Trophoblast cell (in vitro differentiated cells and primary cell): ENCODE data around the gene TOR1B.
"Not testable (repeated sequence)": the region's sequence is repeated elsewhere in the genome, so short reads cannot be mapped to it uniquely, and the experiment has no call there.

ENCODE experiments used
- DNase-seq, 2 donors: peaks; one replicate each; pipeline ENCODE4 v3.0.0-alpha.2; 2016
- H2AFZ ChIP-seq: 2 replicates; pipeline ENCODE4 v1.6.1; 2013; ENCODE audit warnings: low read length, moderate library complexity, mild to moderate bottlenecking; ENCODE audit not compliant: insufficient read depth, poor library complexity
- H2AK5ac ChIP-seq: 2 replicates; pipeline ENCODE4 v1.6.1; 2013; ENCODE audit warnings: mild to moderate bottlenecking, low read length
- H2BK120ac ChIP-seq: 2 replicates; pipeline ENCODE4 v1.6.1; 2013; ENCODE audit warnings: low read length, mild to moderate bottlenecking, moderate library complexity; ENCODE audit not compliant: insufficient read depth, poor library complexity
- H2BK12ac ChIP-seq: 2 replicates; pipeline ENCODE4 v1.6.1; 2013; ENCODE audit warnings: mild to moderate bottlenecking, low read length, moderate library complexity
- H2BK5ac ChIP-seq: 2 replicates; pipeline ENCODE4 v1.6.1; 2013; ENCODE audit warnings: low read length, low read depth, moderate library complexity, mild to moderate bottlenecking; ENCODE audit not compliant: poor library complexity
- H3K14ac ChIP-seq: 2 replicates; pipeline ENCODE4 v1.6.1; 2013; ENCODE audit warnings: mild to moderate bottlenecking, low read length
- H3K18ac ChIP-seq: 2 replicates; pipeline ENCODE4 v1.6.1; 2013; ENCODE audit warnings: mild to moderate bottlenecking, low read length
- H3K23ac ChIP-seq: 2 replicates; pipeline ENCODE4 v1.6.1; 2013; ENCODE audit warnings: low read length
- H3K27ac ChIP-seq: 2 replicates; pipeline ENCODE4 v1.5.1; 2013; ENCODE audit warnings: low read depth, mild to moderate bottlenecking, inconsistent platforms, low read length, moderate library complexity
- H3K27me3 ChIP-seq: 2 replicates; pipeline ENCODE4 v1.6.1; 2013; ENCODE audit warnings: inconsistent platforms, mild to moderate bottlenecking, low read length, moderate library complexity; ENCODE audit not compliant: insufficient read depth
- H3K36me3 ChIP-seq, 2 experiments: 1 replicate in 1 of 2; 2 replicates in 1 of 2; pipeline ENCODE4 v1.6.1; 2013; ENCODE audit warnings: low read length in 2 of 2, mild to moderate bottlenecking in 2 of 2, moderate library complexity in 1 of 2; ENCODE audit not compliant: insufficient read depth in 2 of 2, control insufficient read depth in 1 of 2
- H3K4ac ChIP-seq: 2 replicates; pipeline ENCODE4 v1.6.1; 2013; ENCODE audit warnings: low read depth, mild to moderate bottlenecking, low read length, moderate library complexity
- H3K4me1 ChIP-seq, 2 experiments: 1 replicate in 1 of 2; 2 replicates in 1 of 2; pipeline ENCODE4 v1.6.1; 2013; ENCODE audit warnings: low read length in 2 of 2, mild to moderate bottlenecking in 2 of 2, moderate library complexity in 1 of 2; ENCODE audit not compliant: insufficient read depth in 2 of 2, control insufficient read depth in 1 of 2
- H3K4me2 ChIP-seq: 2 replicates; pipeline ENCODE4 v1.6.1; 2013; ENCODE audit warnings: inconsistent platforms, mild to moderate bottlenecking, low read length, moderate library complexity
- H3K4me3 ChIP-seq: 2 replicates; pipeline ENCODE4 v1.5.1; 2013; ENCODE audit warnings: mild to moderate bottlenecking, low read depth, low read length, inconsistent platforms
- H3K79me1 ChIP-seq: one replicate; pipeline ENCODE4 v1.6.1; 2013; ENCODE audit warnings: low read length
- H3K79me2 ChIP-seq: 2 replicates; pipeline ENCODE4 v1.6.1; 2013; ENCODE audit warnings: low read length, mild to moderate bottlenecking; ENCODE audit not compliant: control insufficient read depth, insufficient read depth, poor library complexity
- H3K9ac ChIP-seq: 2 replicates; pipeline ENCODE4 v1.6.1; 2013; ENCODE audit warnings: mild to moderate bottlenecking, low read length
- H3K9me3 ChIP-seq: 2 replicates; pipeline ENCODE4 v1.6.1; 2013; ENCODE audit warnings: low read depth, mild to moderate bottlenecking, control low read depth, inconsistent platforms, low read length; ENCODE audit not compliant: insufficient read depth
- H4K12ac ChIP-seq: 2 replicates; pipeline ENCODE4 v1.6.1; 2013; ENCODE audit warnings: low read depth, mild to moderate bottlenecking, low read length, moderate library complexity
- H4K8ac ChIP-seq: 2 replicates; pipeline ENCODE4 v1.6.1; 2013; ENCODE audit warnings: low read depth, mild to moderate bottlenecking, low read length, moderate library complexity
- H4K91ac ChIP-seq: one replicate; pipeline ENCODE4 v1.6.1; 2013; ENCODE audit warnings: low read depth, mild to moderate bottlenecking, low read length, moderate library complexity
- WGBS: extraction: QIAGEN DNeasy Blood & Tissue Kit; methylation state at CpG from one replicate; pipeline ENCODE4 v1.1.7; 2013; ENCODE audit warnings: missing lambda C conversion rate; ENCODE audit not compliant: insufficient read length, insufficient coverage; ENCODE audit errors: extremely low coverage; 5-methylcytosine and 5-hydroxymethylcytosine counted together

Gene TOR1B

GRCh38 chr9:129759319-129759718 is 43.7 kb upstream of the TOR1B start:
- no peak overlapping the region for H3K4ac ChIP-seq
- no peak overlapping the region for H4K12ac ChIP-seq
- no peaks in the 10 kb centered on the region for H3K79me2 ChIP-seq
- H2AFZ ChIP-seq, result no peak overlapping the region
- peak in 1 of 2 donors; percentile 21 for DNase-seq
- H3K4me3 ChIP-seq, result no peak overlapping the region
- H2AK5ac ChIP-seq, result no peak overlapping the region
- no CpG with 5 or more reads among the region's 4 CpGs for WGBS
- no peak overlapping the region for H2BK5ac ChIP-seq
- no peaks in the 10 kb centered on the region for H3K9me3 ChIP-seq
- H3K4me2 ChIP-seq, result no peak overlapping the region
- H3K4me1 ChIP-seq, result peaks cover 22% of the 10 kb centered on the region in 2 experiments
- no peak overlapping the region for H3K18ac ChIP-seq
- H2BK12ac ChIP-seq, result peak overlapping the region; percentile 55
- no peak overlapping the region for H4K91ac ChIP-seq
- H3K27me3 ChIP-seq, result no peaks in the 10 kb centered on the region
- H3K23ac ChIP-seq, result no peak overlapping the region
- no peak overlapping the region for H4K8ac ChIP-seq
- no peak overlapping the region for H3K9ac ChIP-seq
- no peak overlapping the region for H3K14ac ChIP-seq
- no peaks in the 10 kb centered on the region for H3K79me1 ChIP-seq
- H3K27ac ChIP-seq, result no peak overlapping the region
- no peak overlapping the region for H2BK120ac ChIP-seq
- no peaks in the 10 kb centered on the region for H3K36me3 ChIP-seq

- no peaks in the 10 kb centered on the region for H3K9me3 ChIP-seq
- no peak overlapping the region for H2AFZ ChIP-seq
- H3K18ac ChIP-seq, result no peak overlapping the region
- no peaks in the 10 kb centered on the region for H3K79me2 ChIP-seq
- no peak overlapping the region for H2BK12ac ChIP-seq
- no peak overlapping the region for H3K23ac ChIP-seq
- H3K4ac ChIP-seq, result no peak overlapping the region
- no peaks in the 10 kb centered on the region for H3K27me3 ChIP-seq
- H3K4me1 ChIP-seq, result peaks cover 22% of the 10 kb centered on the region in 2 experiments
- H3K36me3 ChIP-seq, result no peaks in the 10 kb centered on the region
- H3K4me2 ChIP-seq, result no peak overlapping the region
- no peak overlapping the region for H4K8ac ChIP-seq
- H3K9ac ChIP-seq, result no peak overlapping the region
- no peak overlapping the region for H2AK5ac ChIP-seq
- H3K27ac ChIP-seq, result no peak overlapping the region
- H3K14ac ChIP-seq, result no peak overlapping the region
- no peak overlapping the region for H3K4me3 ChIP-seq
- no CpG with 5 or more reads among the region's 13 CpGs for WGBS
- no peak overlapping the region for H4K12ac ChIP-seq
- H2BK120ac ChIP-seq, result no peak overlapping the region
- DNase-seq, result peak; percentile 89 to 91
- no peaks in the 10 kb centered on the region for H3K79me1 ChIP-seq
- no peak overlapping the region for H4K91ac ChIP-seq
- H2BK5ac ChIP-seq, result no peak overlapping the region
Observed at GRCh38 chr9:129759804-129760502, 43.0 kb upstream of the TOR1B start.

GRCh38 chr9:129760784-129761183 is 42.2 kb upstream of the TOR1B start:
- not testable (repeated sequence) for H3K18ac ChIP-seq, H3K27ac ChIP-seq, H3K79me1 ChIP-seq, DNase-seq, H2BK12ac ChIP-seq, H3K23ac ChIP-seq, H3K4me2 ChIP-seq, H2AFZ ChIP-seq, H4K12ac ChIP-seq, H4K91ac ChIP-seq, H3K27me3 ChIP-seq, H2BK5ac ChIP-seq, H2AK5ac ChIP-seq, H3K4ac ChIP-seq, H3K9ac ChIP-seq, H3K4me3 ChIP-seq, H2BK120ac ChIP-seq, H3K14ac ChIP-seq, H4K8ac ChIP-seq, H3K36me3 ChIP-seq, H3K9me3 ChIP-seq, H3K79me2 ChIP-seq
- H3K4me1 ChIP-seq, result peaks cover 18 to 22% of the 10 kb centered on the region in 2 experiments
- WGBS, result no CpG with 5 or more reads among the region's 7 CpGs

- peak; percentile 64 to 82 for DNase-seq
Observed at GRCh38 chr9:129761293-129761900, 41.6 kb upstream of the TOR1B start.

More at GRCh38 chr9:129761293-129761900, 41.6 kb upstream of the TOR1B start:
- Histone ChIP-seq H2BK120ac (no peak overlapping the region), H2BK5ac (no peak overlapping the region), H4K12ac (no peak overlapping the region), H3K9me3 (no peaks in the 10 kb centered on the region), H3K23ac (no peak overlapping the region), H3K27ac (no peak overlapping the region), H2AFZ (no peak overlapping the region), H3K4me1 (peaks cover 17 to 20% of the 10 kb centered on the region in 2 experiments), H3K4ac (no peak overlapping the region), H3K27me3 (no peaks in the 10 kb centered on the region), H3K4me3 (no peak overlapping the region), H4K8ac (no peak overlapping the region), H3K18ac (no peak overlapping the region), H3K14ac (no peak overlapping the region), H3K79me2 (no peaks in the 10 kb centered on the region), H3K79me1 (no peaks in the 10 kb centered on the region), H3K36me3 (no peaks in the 10 kb centered on the region), H2BK12ac (no peak overlapping the region), H4K91ac (no peak overlapping the region), H3K4me2 (no peak overlapping the region), H3K9ac (no peak overlapping the region), H2AK5ac (no peak overlapping the region)
- WGBS, result no CpG with 5 or more reads among the region's 11 CpGs
